ENCODE results near the gene ARID5B. TPM values are rescaled to one million over a fixed set of nuclear protein-coding genes. Genes with fewer than 3 reads are reported as not detected.

Gene ARID5B
- total and polyA plus RNA-seq, 2 experiments from 2014 or later, result 53.2 to 55.0 TPM

- Histone ChIP-seq H3K4me2 (no peak overlapping the region), H2AFZ (no peak overlapping the region), H3K27me3 (no peaks in the 10 kb centered on the region), H3K4me1 (ENCODE audit: insufficient read depth) (peaks cover 5% of the 10 kb centered on the region), H3K4me3 (no peak overlapping the region), H3K36me3 (replicated peaks; ENCODE audit: insufficient read depth, low read depth) (no peaks in the 10 kb centered on the region), H3K79me2 (peaks cover 87% of the 10 kb centered on the region), H3K27ac (no peak overlapping the region), H3K9me3 (ENCODE audit: low read depth) (no peaks in the 10 kb centered on the region), H4K20me1 (ENCODE audit: insufficient read depth, poor library complexity, severe bottlenecking) (no peaks in the 10 kb centered on the region), H3K9me2 (replicated peaks; ENCODE audit: insufficient read depth) (no peaks in the 10 kb centered on the region)
- TF ChIP-seq EZH2 (IDR thresholded peaks at IDR 0.05; ENCODE audit: borderline replicate concordance), result no peak
- TF ChIP-seq, protein P1, sequence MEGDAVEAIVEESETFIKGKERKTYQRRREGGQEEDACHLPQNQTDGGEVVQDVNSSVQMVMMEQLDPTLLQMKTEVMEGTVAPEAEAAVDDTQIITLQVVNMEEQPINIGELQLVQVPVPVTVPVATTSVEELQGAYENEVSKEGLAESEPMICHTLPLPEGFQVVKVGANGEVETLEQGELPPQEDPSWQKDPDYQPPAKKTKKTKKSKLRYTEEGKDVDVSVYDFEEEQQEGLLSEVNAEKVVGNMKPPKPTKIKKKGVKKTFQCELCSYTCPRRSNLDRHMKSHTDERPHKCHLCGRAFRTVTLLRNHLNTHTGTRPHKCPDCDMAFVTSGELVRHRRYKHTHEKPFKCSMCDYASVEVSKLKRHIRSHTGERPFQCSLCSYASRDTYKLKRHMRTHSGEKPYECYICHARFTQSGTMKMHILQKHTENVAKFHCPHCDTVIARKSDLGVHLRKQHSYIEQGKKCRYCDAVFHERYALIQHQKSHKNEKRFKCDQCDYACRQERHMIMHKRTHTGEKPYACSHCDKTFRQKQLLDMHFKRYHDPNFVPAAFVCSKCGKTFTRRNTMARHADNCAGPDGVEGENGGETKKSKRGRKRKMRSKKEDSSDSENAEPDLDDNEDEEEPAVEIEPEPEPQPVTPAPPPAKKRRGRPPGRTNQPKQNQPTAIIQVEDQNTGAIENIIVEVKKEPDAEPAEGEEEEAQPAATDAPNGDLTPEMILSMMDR (IDR thresholded peaks at IDR 0.05; ENCODE audit: poor library complexity), result no peak
- no peak for TF ChIP-seq EZH2phosphoT487 (IDR thresholded peaks at IDR 0.05; ENCODE audit: low read depth, severe bottlenecking, unreplicated experiment)
- no peak for DNase-seq (ENCODE audit: low spot score)
- WGBS (ENCODE audit: low lambda C conversion rate, missing lambda C conversion rate), result 90% methylated on average over 2 of the region's 2 CpGs
These were observed 105.6 kb downstream of the ARID5B start for GRCh38 chr10:62007145-62007544.

DNA sequence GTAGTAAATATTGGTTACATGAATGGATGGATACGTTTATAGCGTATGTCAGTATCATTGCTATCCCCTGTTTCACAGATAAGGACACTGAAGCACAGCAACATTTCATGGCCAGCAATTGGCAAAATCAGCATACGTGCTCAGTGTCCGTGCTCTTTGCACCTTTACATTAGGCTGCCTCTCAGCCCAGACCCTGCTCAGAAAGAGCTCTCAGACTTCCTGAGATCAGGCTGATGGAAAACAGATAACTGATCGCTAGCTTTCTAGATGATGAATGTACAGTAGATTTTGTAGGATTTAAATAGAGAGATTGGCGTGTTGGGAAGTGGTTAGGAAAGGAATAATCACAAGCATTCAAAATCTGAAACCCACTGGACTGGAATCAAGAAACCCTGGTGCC lies 106.7 kb downstream of the ARID5B start:
- H4K20me1 ChIP-seq (ENCODE audit: insufficient read depth, poor library complexity, severe bottlenecking), result no peaks in the 10 kb centered on the region
- no peak overlapping the region for H3K4me3 ChIP-seq
- WGBS (ENCODE audit: low lambda C conversion rate, missing lambda C conversion rate), result 55% methylated on average over 6 of the region's 6 CpGs
- no peaks in the 10 kb centered on the region for H3K9me3 ChIP-seq (ENCODE audit: low read depth)
- H3K79me2 ChIP-seq, result peaks cover 83% of the 10 kb centered on the region
- no peak overlapping the region for H2AFZ ChIP-seq
- peaks cover 5% of the 10 kb centered on the region for H3K4me1 ChIP-seq (ENCODE audit: insufficient read depth)
- no peaks in the 10 kb centered on the region for H3K9me2 ChIP-seq (replicated peaks; ENCODE audit: insufficient read depth)
- TF ChIP-seq, protein P1 (IDR thresholded peaks at IDR 0.05; ENCODE audit: poor library complexity), result no peak
- TF ChIP-seq EZH2 (IDR thresholded peaks at IDR 0.05; ENCODE audit: borderline replicate concordance) (no peak), EZH2phosphoT487 (IDR thresholded peaks at IDR 0.05; ENCODE audit: low read depth, severe bottlenecking, unreplicated experiment) (no peak)
- no peaks in the 10 kb centered on the region for H3K27me3 ChIP-seq
- no peaks in the 10 kb centered on the region for H3K36me3 ChIP-seq (replicated peaks; ENCODE audit: insufficient read depth, low read depth)
- no peak overlapping the region for H3K27ac ChIP-seq
- DNase-seq (ENCODE audit: low spot score), result no peak
- H3K4me2 ChIP-seq, result no peak overlapping the region

DNA sequence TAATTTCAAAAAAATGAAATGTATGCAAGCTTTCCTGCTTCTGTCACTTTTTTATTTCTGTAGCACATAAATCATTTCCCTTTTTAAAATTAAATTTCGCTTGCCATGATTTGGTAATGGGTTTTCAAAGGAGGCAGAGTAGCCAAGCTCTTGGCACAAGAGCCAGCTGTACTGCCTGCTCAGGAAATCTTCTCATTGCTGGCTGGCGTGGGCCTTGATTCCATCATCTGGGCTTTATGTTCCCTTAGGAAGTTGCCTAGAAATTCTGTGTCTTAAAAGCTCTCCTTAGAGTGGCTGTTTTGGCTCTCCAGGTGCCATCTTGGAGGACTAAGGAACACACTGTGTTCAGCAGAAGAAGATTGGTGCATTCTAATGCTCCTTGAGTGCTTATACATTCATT lies 107.4 kb downstream of the ARID5B start:
- Histone ChIP-seq H3K4me1 (ENCODE audit: insufficient read depth) (peaks cover 5% of the 10 kb centered on the region), H2AFZ (no peak overlapping the region), H3K9me2 (replicated peaks; ENCODE audit: insufficient read depth) (no peaks in the 10 kb centered on the region), H3K27ac (no peak overlapping the region), H3K27me3 (no peaks in the 10 kb centered on the region), H3K36me3 (replicated peaks; ENCODE audit: insufficient read depth, low read depth) (no peaks in the 10 kb centered on the region), H3K79me2 (peaks cover 82% of the 10 kb centered on the region), H3K9me3 (ENCODE audit: low read depth) (no peaks in the 10 kb centered on the region), H4K20me1 (ENCODE audit: insufficient read depth, poor library complexity, severe bottlenecking) (no peaks in the 10 kb centered on the region), H3K4me2 (no peak overlapping the region), H3K4me3 (no peak overlapping the region)
- no peak for DNase-seq (ENCODE audit: low spot score)
- TF ChIP-seq EZH2phosphoT487 (IDR thresholded peaks at IDR 0.05; ENCODE audit: low read depth, severe bottlenecking, unreplicated experiment) (no peak), EZH2 (IDR thresholded peaks at IDR 0.05; ENCODE audit: borderline replicate concordance) (no peak)
- TF ChIP-seq, protein P1 (IDR thresholded peaks at IDR 0.05; ENCODE audit: poor library complexity), result no peak
- WGBS (ENCODE audit: low lambda C conversion rate, missing lambda C conversion rate), result 94% methylated on average over 2 of the region's 2 CpGs

- Histone ChIP-seq H3K9me2 (replicated peaks; ENCODE audit: insufficient read depth) (no peaks in the 10 kb centered on the region), H3K27ac (no peak overlapping the region), H3K4me3 (no peak overlapping the region), H3K27me3 (no peaks in the 10 kb centered on the region), H3K9me3 (ENCODE audit: low read depth) (no peaks in the 10 kb centered on the region), H3K79me2 (peaks cover 84% of the 10 kb centered on the region), H4K20me1 (ENCODE audit: insufficient read depth, poor library complexity, severe bottlenecking) (no peaks in the 10 kb centered on the region), H3K4me1 (ENCODE audit: insufficient read depth) (peaks cover 5% of the 10 kb centered on the region), H3K36me3 (replicated peaks; ENCODE audit: insufficient read depth, low read depth) (no peaks in the 10 kb centered on the region), H2AFZ (no peak overlapping the region), H3K4me2 (no peak overlapping the region)
- DNase-seq (ENCODE audit: low spot score), result no peak
- 80% methylated on average over 5 of the region's 5 CpGs for WGBS (ENCODE audit: low lambda C conversion rate, missing lambda C conversion rate)
- TF ChIP-seq, protein P1 (IDR thresholded peaks at IDR 0.05; ENCODE audit: poor library complexity), result no peak
- no peak for TF ChIP-seq EZH2phosphoT487 (IDR thresholded peaks at IDR 0.05; ENCODE audit: low read depth, severe bottlenecking, unreplicated experiment)
- TF ChIP-seq EZH2 (IDR thresholded peaks at IDR 0.05; ENCODE audit: borderline replicate concordance), result no peak
These were observed 108.9 kb downstream of the ARID5B start for GRCh38 chr10:62010366-62010765.
